Karpas-422 (cell line): ENCODE measurements around the gene FABP6. TPM values are rescaled to one million over a fixed set of nuclear protein-coding genes. Genes with fewer than 3 reads are reported as not detected.

Experiments
- DNase-seq: peaks from one replicate; pipeline ENCODE4 v3.0.0-alpha.2; 2015
- H2AFZ ChIP-seq: fragments of 200-600 bp; sonication (generic); 2 replicates; pipeline ENCODE4 v1.6.1; 2014; ENCODE audit warnings: antibody characterized with exemption, low read length, mixed read lengths
- H3K27ac ChIP-seq: fragments of 200-600 bp; sonication (generic); 2 replicates; pipeline ENCODE4 v1.5.1; 2014; ENCODE audit warnings: mild to moderate bottlenecking, low read length, moderate library complexity
- H3K27me3 ChIP-seq: fragments of 200-600 bp; sonication (generic); 2 replicates; pipeline ENCODE4 v1.6.1; 2014; ENCODE audit warnings: low read length, mixed read lengths
- H3K36me3 ChIP-seq: fragments of 200-600 bp; sonication (generic); 2 replicates; pipeline ENCODE4 v1.6.1; 2014; ENCODE audit warnings: low read length, mixed read lengths; ENCODE audit not compliant: insufficient read depth
- H3K4me1 ChIP-seq: fragments of 200-600 bp; sonication (generic); 2 replicates; pipeline ENCODE4 v1.6.1; 2014; ENCODE audit warnings: mild to moderate bottlenecking, low read length, mixed read lengths
- H3K4me2 ChIP-seq: fragments of 200-600 bp; sonication (generic); 2 replicates; pipeline ENCODE4 v1.6.1; 2014; ENCODE audit warnings: low read length, low read depth, mild to moderate bottlenecking; ENCODE audit not compliant: poor library complexity, severe bottlenecking
- H3K4me3 ChIP-seq: fragments of 200-600 bp; sonication (generic); 2 replicates; pipeline ENCODE4 v1.5.1; 2014; ENCODE audit warnings: mild to moderate bottlenecking, antibody characterized with exemption, low read length, mixed read lengths
- H3K79me2 ChIP-seq: fragments of 200-600 bp; sonication (generic); 2 replicates; pipeline ENCODE4 v1.6.1; 2014; ENCODE audit warnings: mild to moderate bottlenecking, low read length, mixed read lengths
- H3K9ac ChIP-seq: fragments of 200-600 bp; sonication (generic); 2 replicates; pipeline ENCODE4 v1.6.0; 2014; ENCODE audit warnings: low read length
- H3K9me2 ChIP-seq: fragments of 200-600 bp; sonication (generic), shearing (Covaris generic); replicated peaks from 2 replicates; pipeline ENCODE4 v1.6.0; 2014; ENCODE audit warnings: mild to moderate bottlenecking, low read length, moderate library complexity; ENCODE audit not compliant: insufficient read depth
- H3K9me3 ChIP-seq: fragments of 300-700, 200-600 bp; sonication (generic); 2 replicates; pipeline ENCODE4 v1.6.1; 2014; ENCODE audit warnings: low read length, mixed read lengths
- H4K20me1 ChIP-seq: fragments of 200-600 bp; sonication (generic); 2 replicates; pipeline ENCODE4 v1.6.1; 2014; ENCODE audit warnings: mild to moderate bottlenecking, antibody characterized with exemption, low read length, low read depth; ENCODE audit not compliant: insufficient read depth
- total RNA-seq: library from RNA; depleted of rRNA; stranded (reverse); fragments of >200 nt; shearing (Covaris generic); gene quantifications from 2 replicates; pipeline ENCODE4 v1.2.3, GENCODE V29; 2014; ENCODE audit warnings: low replicate concordance; rRNA removed

Gene FABP6
- total RNA-seq, 1 experiment from 2014 or later, result 0.97 TPM

GRCh38 chr5:160281275-160281674, 52.0 kb downstream of the FABP6 start:
- no peak for DNase-seq
- H3K27ac ChIP-seq, result no peak overlapping the region
- no peaks in the 10 kb centered on the region for H4K20me1 ChIP-seq
- H3K4me2 ChIP-seq, result no peak overlapping the region
- no peaks in the 10 kb centered on the region for H3K9me3 ChIP-seq
- no peaks in the 10 kb centered on the region for H3K27me3 ChIP-seq
- H3K36me3 ChIP-seq, result no peaks in the 10 kb centered on the region
- no peaks in the 10 kb centered on the region for H3K4me1 ChIP-seq
- no peaks in the 10 kb centered on the region for H3K79me2 ChIP-seq
- H2AFZ ChIP-seq, result no peak overlapping the region
- no peak overlapping the region for H3K9ac ChIP-seq
- no peak overlapping the region for H3K4me3 ChIP-seq
- no peaks in the 10 kb centered on the region for H3K9me2 ChIP-seq

- Histone ChIP-seq H3K9me2 (no peaks in the 10 kb centered on the region), H3K4me2 (no peak overlapping the region), H2AFZ (no peak overlapping the region), H3K36me3 (no peaks in the 10 kb centered on the region), H3K79me2 (no peaks in the 10 kb centered on the region), H3K27ac (no peak overlapping the region), H3K27me3 (no peaks in the 10 kb centered on the region), H3K9ac (no peak overlapping the region), H4K20me1 (no peaks in the 10 kb centered on the region), H3K4me1 (no peaks in the 10 kb centered on the region), H3K9me3 (no peaks in the 10 kb centered on the region), H3K4me3 (no peak overlapping the region)
- no peak for DNase-seq
These were observed 55.1 kb downstream of the FABP6 start for GRCh38 chr5:160284291-160284873.

GRCh38 chr5:160285316-160285715, 56.0 kb downstream of the FABP6 start:
- H3K4me3 ChIP-seq, result no peak overlapping the region
- no peaks in the 10 kb centered on the region for H3K79me2 ChIP-seq
- no peak for DNase-seq
- H4K20me1 ChIP-seq, result no peaks in the 10 kb centered on the region
- H3K36me3 ChIP-seq, result no peaks in the 10 kb centered on the region
- no peaks in the 10 kb centered on the region for H3K9me2 ChIP-seq
- H3K9ac ChIP-seq, result no peak overlapping the region
- no peaks in the 10 kb centered on the region for H3K27me3 ChIP-seq
- H3K4me2 ChIP-seq, result no peak overlapping the region
- H3K9me3 ChIP-seq, result no peaks in the 10 kb centered on the region
- H3K27ac ChIP-seq, result no peak overlapping the region
- no peak overlapping the region for H2AFZ ChIP-seq
- no peaks in the 10 kb centered on the region for H3K4me1 ChIP-seq

GRCh38 chr5:160286947-160287346, 57.6 kb downstream of the FABP6 start:
- Histone ChIP-seq H3K4me1 (no peaks in the 10 kb centered on the region), H4K20me1 (no peaks in the 10 kb centered on the region), H3K9me2 (no peaks in the 10 kb centered on the region), H3K9me3 (no peaks in the 10 kb centered on the region), H3K27ac (no peak overlapping the region), H3K4me3 (no peak overlapping the region), H3K79me2 (no peaks in the 10 kb centered on the region), H3K36me3 (no peaks in the 10 kb centered on the region), H3K4me2 (no peak overlapping the region), H3K9ac (no peak overlapping the region), H2AFZ (no peak overlapping the region), H3K27me3 (no peaks in the 10 kb centered on the region)
- no peak for DNase-seq

- no peaks in the 10 kb centered on the region for H3K27me3 ChIP-seq
- H3K4me2 ChIP-seq, result no peak overlapping the region
- H3K9ac ChIP-seq, result no peak overlapping the region
- no peaks in the 10 kb centered on the region for H4K20me1 ChIP-seq
- H3K9me2 ChIP-seq, result no peaks in the 10 kb centered on the region
- no peak overlapping the region for H3K4me3 ChIP-seq
- no peaks in the 10 kb centered on the region for H3K36me3 ChIP-seq
- no peaks in the 10 kb centered on the region for H3K79me2 ChIP-seq
- no peaks in the 10 kb centered on the region for H3K4me1 ChIP-seq
- H2AFZ ChIP-seq, result no peak overlapping the region
- no peak for DNase-seq
- H3K27ac ChIP-seq, result no peak overlapping the region
- H3K9me3 ChIP-seq, result no peaks in the 10 kb centered on the region
These were observed 58.2 kb downstream of the FABP6 start for GRCh38 chr5:160287378-160288051.

Other genes with a start within 250 kb of the FABP6 start
- 43.7 and 48.1 TPM in 2 replicates for gene TTC1, start 220.4 kb upstream of the FABP6 start, total RNA-seq
- gene PWWP2A, start 110.1 kb upstream of the FABP6 start, total RNA-seq, result 21.5 and 25.8 TPM in 2 replicates
- not detected in 2 replicates for gene CCNJL, start 83.1 kb downstream of the FABP6 start, total RNA-seq
- not detected in 2 replicates for gene C1QTNF2, start 141.1 kb downstream of the FABP6 start, total RNA-seq
- 0.76 and 2.0 TPM in 2 replicates for gene FAM200C, start 170.5 kb downstream of the FABP6 start, total RNA-seq
- 44.2 and 65.3 TPM in 2 replicates for gene SLU7, start 189.6 kb downstream of the FABP6 start, total RNA-seq
- 137 and 234 TPM in 2 replicates for gene PTTG1, start 192.3 kb downstream of the FABP6 start, total RNA-seq